HUDEP-2 (cell line): ENCODE measurements around the gene AP1M1.
"Not testable (repeated sequence)": the region's sequence is repeated elsewhere in the genome, so short reads cannot be mapped to it uniquely, and the experiment has no call there.

Experiments
- DNase-seq, 76 experiments: peaks; one replicate each; lab custom pipeline; 2025; ENCODE audit not compliant: unreplicated experiment in 76 of 76; lab: John Stamatoyannopoulos, UW

AP1M1 gene

GRCh38 chr19:16259385-16260159 lies 61.9 kb downstream of the AP1M1 start:
- no peak for DNase-seq

GRCh38 chr19:16260160-16260811 lies 62.6 kb downstream of the AP1M1 start:
- DNase-seq = peak in 1 of 76 experiments; percentile 14

- DNase-seq = no peak
Measured at GRCh38 chr19:16260812-16261161, 63.1 kb downstream of the AP1M1 start.

- no peak for DNase-seq
Measured at GRCh38 chr19:16261584-16262368, 64.1 kb downstream of the AP1M1 start.

GRCh38 chr19:16262618-16263017 lies 64.9 kb downstream of the AP1M1 start:
- DNase-seq = peak in 70 of 76 experiments; percentile 17 to 84 (median 64)

- no peak for DNase-seq
Measured at GRCh38 chr19:16263141-16263761, 65.5 kb downstream of the AP1M1 start.

GRCh38 chr19:16265205-16265604 lies 67.5 kb downstream of the AP1M1 start:
- no peak for DNase-seq

- no peak for DNase-seq
Measured at GRCh38 chr19:16265890-16266585, 68.3 kb downstream of the AP1M1 start.

- peak in 23 of 76 experiments; percentile 8 to 48 (median 29) for DNase-seq
Measured at GRCh38 chr19:16266586-16266942, 68.9 kb downstream of the AP1M1 start.

- DNase-seq = no peak
Measured at GRCh38 chr19:16268676-16269319, 71.1 kb downstream of the AP1M1 start.

- no peak for DNase-seq
Measured at GRCh38 chr19:16272945-16273344, 75.2 kb downstream of the AP1M1 start.

- DNase-seq = no peak
Measured at GRCh38 chr19:16274447-16274846, 76.7 kb downstream of the AP1M1 start.

GRCh38 chr19:16280306-16280705 lies 82.6 kb downstream of the AP1M1 start:
- DNase-seq = no peak

GRCh38 chr19:16281743-16282142 lies 84.0 kb downstream of the AP1M1 start:
- no peak for DNase-seq

- DNase-seq = no peak
Measured at GRCh38 chr19:16283210-16284061, 85.7 kb downstream of the AP1M1 start.

GRCh38 chr19:16284505-16284904 lies 86.8 kb downstream of the AP1M1 start:
- DNase-seq = no peak

GRCh38 chr19:16285079-16285478 lies 87.4 kb downstream of the AP1M1 start:
- not testable (repeated sequence) for DNase-seq

- no peak for DNase-seq
Measured at GRCh38 chr19:16285769-16286498, 88.2 kb downstream of the AP1M1 start.
